AG09309 (cell line): ENCODE data around the gene TXN.
A peak's percentile ranks its signal among the peaks of the same experiment; 100 is the strongest.
"Not testable (repeated sequence)": the region's sequence is repeated elsewhere in the genome, so short reads cannot be mapped to it uniquely, and the experiment has no call there.

Source experiments
- DNase-seq: peaks from one replicate; pipeline ENCODE4 v3.0.0-alpha.2; 2010; ENCODE audit warnings: low read depth
- H3K4me3 ChIP-seq: 2 replicates; pipeline ENCODE4 v1.5.1; 2011; ENCODE audit warnings: mild to moderate bottlenecking, low read depth, low read length, moderate library complexity; ENCODE audit not compliant: control insufficient read depth
- TF ChIP-seq, protein P1 (sequence below): IDR thresholded peaks from 2 replicates; pipeline ENCODE4 v1.5.1; 2011; ENCODE audit warnings: mild to moderate bottlenecking, low read depth, low read length, inconsistent platforms; ENCODE audit not compliant: insufficient read depth, control insufficient read depth; ENCODE audit errors: missing control alignments

Gene TXN

DNA sequence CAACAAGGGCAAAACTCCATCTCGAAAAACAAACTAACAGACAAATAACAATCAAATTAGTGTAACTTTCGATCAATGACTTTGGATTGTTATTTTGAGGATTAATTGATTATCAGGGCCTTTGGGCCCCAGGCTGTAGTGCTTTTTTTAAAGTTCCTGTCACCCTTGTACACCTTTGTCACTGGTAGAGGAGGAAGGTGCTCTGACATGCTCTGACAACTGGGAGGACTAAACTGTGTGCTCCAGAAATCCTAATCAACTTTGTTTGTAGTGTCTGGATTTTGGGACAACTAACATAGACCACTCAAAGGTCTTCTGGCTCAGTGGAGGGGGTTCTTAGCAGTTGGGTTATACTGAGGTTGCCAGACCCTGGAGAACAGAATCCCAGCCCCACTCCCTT lies 1.8 kb downstream of the TXN start:
- no peak for DNase-seq
- H3K4me3 ChIP-seq: peak overlapping the region; percentile 70
- TF ChIP-seq, protein P1, sequence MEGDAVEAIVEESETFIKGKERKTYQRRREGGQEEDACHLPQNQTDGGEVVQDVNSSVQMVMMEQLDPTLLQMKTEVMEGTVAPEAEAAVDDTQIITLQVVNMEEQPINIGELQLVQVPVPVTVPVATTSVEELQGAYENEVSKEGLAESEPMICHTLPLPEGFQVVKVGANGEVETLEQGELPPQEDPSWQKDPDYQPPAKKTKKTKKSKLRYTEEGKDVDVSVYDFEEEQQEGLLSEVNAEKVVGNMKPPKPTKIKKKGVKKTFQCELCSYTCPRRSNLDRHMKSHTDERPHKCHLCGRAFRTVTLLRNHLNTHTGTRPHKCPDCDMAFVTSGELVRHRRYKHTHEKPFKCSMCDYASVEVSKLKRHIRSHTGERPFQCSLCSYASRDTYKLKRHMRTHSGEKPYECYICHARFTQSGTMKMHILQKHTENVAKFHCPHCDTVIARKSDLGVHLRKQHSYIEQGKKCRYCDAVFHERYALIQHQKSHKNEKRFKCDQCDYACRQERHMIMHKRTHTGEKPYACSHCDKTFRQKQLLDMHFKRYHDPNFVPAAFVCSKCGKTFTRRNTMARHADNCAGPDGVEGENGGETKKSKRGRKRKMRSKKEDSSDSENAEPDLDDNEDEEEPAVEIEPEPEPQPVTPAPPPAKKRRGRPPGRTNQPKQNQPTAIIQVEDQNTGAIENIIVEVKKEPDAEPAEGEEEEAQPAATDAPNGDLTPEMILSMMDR: no peak

DNA sequence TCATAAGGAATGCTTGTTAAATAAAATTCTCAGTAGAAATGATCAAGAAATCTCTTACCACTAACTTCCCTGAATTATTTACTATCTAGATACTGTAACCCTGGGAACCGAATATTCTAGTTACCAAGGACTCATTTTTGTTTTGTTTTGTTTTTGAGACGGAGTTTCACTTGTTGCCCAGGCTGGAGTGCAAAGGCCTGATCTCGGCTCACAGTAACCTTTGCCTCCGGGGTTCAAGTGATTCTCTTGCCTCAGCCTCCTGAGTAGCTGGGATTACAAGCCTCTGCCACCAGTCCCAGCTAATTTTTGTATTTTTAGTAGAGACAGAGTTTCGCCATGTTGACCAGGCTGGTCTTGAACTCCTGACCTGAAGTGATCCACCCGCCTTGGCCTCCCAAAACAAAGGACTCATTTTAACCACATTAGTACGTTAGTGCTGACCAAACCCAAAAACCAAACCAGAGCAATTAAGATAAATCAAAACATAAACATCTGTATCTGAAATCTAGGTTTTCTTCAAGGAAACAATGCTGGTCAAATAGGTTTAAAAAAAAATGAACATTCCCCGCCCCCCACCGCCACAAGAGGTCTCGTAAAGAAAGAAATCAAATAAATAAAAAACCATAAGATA lies 3.7 kb downstream of the TXN start:
- no peak overlapping the region for H3K4me3 ChIP-seq
- TF ChIP-seq, protein P1: no peak
- DNase-seq: no peak

DNA sequence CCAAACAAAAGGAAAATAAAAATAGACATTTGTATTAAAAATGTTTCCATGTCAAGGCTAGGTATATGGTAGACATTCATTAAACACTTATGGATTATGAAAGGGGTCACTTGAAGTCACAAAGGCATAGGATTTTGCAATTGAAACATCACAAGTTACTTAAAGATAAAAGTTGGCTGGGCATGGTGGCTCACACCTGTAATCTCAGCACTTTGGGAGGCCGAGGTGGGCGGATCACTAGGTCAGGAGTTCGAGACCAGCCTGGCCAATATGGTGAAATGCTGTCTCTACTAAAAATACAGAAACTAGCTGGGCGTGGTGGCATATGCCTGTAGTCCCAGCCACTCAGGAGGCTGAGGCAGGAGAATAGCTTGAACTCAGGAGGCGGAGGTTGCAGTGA lies 4.5 kb downstream of the TXN start:
- not testable (repeated sequence) for DNase-seq, H3K4me3 ChIP-seq

DNA sequence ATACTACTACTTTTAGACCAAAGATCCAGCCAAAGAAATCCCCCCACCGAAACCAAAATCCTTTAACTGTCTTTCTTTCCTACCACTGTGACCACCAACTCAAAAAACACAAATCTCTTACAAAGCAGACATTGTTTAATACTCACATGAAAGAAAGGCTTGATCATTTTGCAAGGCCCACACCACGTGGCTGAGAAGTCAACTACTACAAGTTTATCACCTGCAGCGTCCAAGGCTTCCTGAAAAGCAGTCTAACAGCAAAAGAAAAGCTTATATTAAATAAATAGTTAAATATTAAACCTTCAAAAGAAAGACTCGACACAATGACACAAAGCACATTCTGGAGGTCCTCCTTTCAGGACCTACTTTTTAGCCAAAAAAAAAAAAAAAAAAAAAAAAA lies 5.1 kb downstream of the TXN start:
- TF ChIP-seq, protein P1: no peak

DNA sequence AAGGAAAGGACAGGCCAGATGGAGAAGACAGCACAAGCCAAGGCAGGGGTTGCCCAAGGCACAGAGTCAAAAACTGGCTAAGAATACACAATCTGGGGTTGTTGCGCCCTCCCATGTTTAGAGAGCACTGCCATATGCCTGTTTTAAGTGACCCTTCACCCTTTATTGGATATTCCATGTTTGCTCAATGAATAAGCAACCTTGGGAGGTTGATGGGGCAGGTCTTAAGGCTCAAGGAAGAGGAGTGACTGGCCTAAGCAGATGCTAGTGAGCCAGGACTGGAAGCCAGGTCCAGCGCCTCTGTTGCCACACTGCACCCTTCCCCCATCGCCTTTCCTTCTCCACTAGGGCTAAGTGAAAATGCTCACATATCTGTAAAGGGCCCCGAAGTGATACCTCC lies 6.7 kb downstream of the TXN start:
- TF ChIP-seq, protein P1: no peak
- DNase-seq: no peak
- no peak overlapping the region for H3K4me3 ChIP-seq

More for the DNA sequence above, 5.1 kb downstream of the TXN start:
- no peak overlapping the region for H3K4me3 ChIP-seq
- DNase-seq: no peak

DNA sequence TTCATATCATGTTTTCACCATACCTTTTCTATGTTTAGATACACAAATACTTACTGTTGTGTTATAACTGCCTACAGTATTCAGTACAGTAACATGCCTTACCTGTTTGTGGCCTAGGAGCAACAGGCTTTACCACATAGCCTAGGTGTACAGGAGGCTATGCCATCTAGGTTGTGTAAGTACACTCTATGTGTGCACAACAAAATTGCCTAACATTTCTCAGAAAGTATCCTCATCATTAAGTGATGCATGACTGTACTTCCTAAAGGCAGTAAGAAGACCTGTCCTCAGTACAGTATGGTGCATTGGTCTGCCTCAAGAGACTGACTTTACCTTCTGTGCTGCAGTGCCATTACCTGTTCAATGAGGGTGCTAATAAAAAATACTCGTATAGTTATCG lies 7.9 kb downstream of the TXN start:
- TF ChIP-seq, protein P1: no peak

DNA sequence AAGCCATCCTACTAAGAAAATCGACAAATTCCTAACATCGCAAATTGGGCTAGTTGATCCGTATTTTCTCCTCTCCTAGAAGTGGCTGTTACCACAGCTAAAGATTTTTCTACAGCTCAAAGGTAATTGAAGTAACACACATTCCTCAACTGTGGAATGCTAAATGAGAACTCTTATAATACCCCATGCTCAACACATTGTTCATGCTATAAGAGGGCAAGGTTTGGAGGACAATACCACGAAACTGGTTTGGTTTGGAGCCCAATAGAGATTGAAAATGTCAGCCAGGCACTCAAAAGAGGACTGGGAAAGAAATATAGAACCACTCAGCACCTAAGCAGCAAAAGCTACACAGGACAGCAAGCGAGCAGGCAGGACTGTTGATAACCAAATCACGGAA lies 10.1 kb downstream of the TXN start:
- H3K4me3 ChIP-seq: no peak overlapping the region
- no peak for DNase-seq
- TF ChIP-seq, protein P1: no peak

More for the DNA sequence above, 7.9 kb downstream of the TXN start:
- no peak overlapping the region for H3K4me3 ChIP-seq
- DNase-seq: no peak
